Activated CD8-positive, alpha-beta memory T cell treated with anti-CD3 and anti-CD28 coated beads, Interleukin-2, amount 10 ng/mL, durations not matched to agents 7 days and 5 days (primary cell): ENCODE results near the gene FAM219B. TPM values are rescaled to one million over a fixed set of nuclear protein-coding genes. Genes with fewer than 3 reads are reported as not detected.
"Not testable (repeated sequence)": the region's sequence is repeated elsewhere in the genome, so short reads cannot be mapped to it uniquely, and the experiment has no call there.

Source experiments
- ATAC-seq: fragments of 150-1000 bp; cut with Tn5 transposase; one replicate; pipeline ENCODE4 v1.10.0; 2021; ENCODE audit warnings: moderate library complexity
- CTCF ChIA-PET: fragments of 350-600 bp; sonication (Branson Sonifier 250); formaldehyde crosslinking; loops from one replicate; lab custom pipeline; 2021; ENCODE audit warnings: antibody characterized with exemption; lab: Charles Lee
- DNase-seq: peaks from one replicate; pipeline ENCODE4 v3.0.0-alpha.2; 2020
- H3K27ac Mint-ChIP-seq: one replicate; pipeline ENCODE4 v1.8.0; 2021; ENCODE audit warnings: mild to moderate bottlenecking, mixed read lengths
- H3K27me3 Mint-ChIP-seq: one replicate; pipeline ENCODE4 v1.8.0; 2021; ENCODE audit warnings: mixed read lengths
- H3K36me3 Mint-ChIP-seq: one replicate; pipeline ENCODE4 v1.8.0; 2021; ENCODE audit warnings: mild to moderate bottlenecking, mixed read lengths
- H3K4me1 Mint-ChIP-seq: one replicate; pipeline ENCODE4 v1.8.0; 2021; ENCODE audit warnings: mixed read lengths
- H3K4me3 Mint-ChIP-seq: one replicate; pipeline ENCODE4 v1.8.0; 2021; ENCODE audit warnings: mild to moderate bottlenecking, moderate library complexity, mixed read lengths
- H3K9me3 Mint-ChIP-seq: one replicate; pipeline ENCODE4 v1.8.0; 2022; ENCODE audit warnings: low read depth, mixed read lengths
- total RNA-seq, 2 experiments: library from RNA; stranded (reverse); gene quantifications; one replicate each; pipeline ENCODE4 v1.2.3, GENCODE V29; 2021

FAM219B gene
- total RNA-seq, result 100 to 1,000 TPM in 1 of 2 experiments, 10 to 100 TPM in 1; 95.2 to 119 TPM

DNA sequence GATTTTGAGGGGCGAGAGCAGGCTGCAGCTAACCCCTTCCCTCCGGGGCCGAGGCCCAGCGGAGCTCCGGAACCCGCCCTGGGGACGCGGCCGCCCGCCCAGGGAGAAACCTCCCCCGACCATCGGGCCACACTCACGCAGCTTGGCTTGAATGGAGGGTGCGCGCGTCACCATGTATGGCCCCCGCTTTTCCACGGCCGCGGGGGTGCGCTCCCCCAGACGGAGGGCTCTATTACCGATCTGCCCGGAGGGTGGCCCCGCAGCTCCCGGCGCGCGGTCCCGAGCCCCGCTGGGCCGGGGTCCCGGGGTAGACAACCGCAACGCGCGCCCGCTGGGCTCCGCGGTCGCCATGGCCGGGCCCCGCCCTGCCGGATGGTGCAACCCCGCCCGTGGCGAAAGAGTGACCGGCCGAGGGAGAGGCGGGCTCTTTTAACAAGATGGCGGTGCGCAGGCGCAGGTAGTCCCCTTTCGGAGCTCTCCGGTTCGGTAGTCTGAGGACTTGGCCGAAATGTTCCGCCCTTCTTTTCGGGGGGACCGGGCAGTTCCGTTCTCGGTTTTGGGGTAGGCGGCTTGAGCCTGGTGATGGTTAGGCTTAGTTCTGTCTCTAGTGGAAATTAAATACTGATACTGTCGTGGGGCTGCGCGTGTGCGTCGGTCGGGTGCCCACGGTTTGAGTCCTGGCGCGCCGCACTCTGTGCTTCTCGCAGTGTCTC is at the start of gene FAM219B:
TSS of gene FAM219B (minus strand) at position 402 of the 713 bp plus-strand sequence. CDS start at position 351, 51 bp downstream.
- peak within 1 kb of the TSS; percentile 95 for H3K27ac Mint-ChIP-seq
- no peaks in the 10 kb centered on the region for H3K9me3 Mint-ChIP-seq
- H3K4me1 Mint-ChIP-seq, result peaks cover 34% of the 10 kb centered on the region
- CTCF ChIA-PET, result interaction anchor here (0.7 to 9.0 kb wide), 24 partner anchors 11 to 283 kb away, joined by 3 to 101 read pairs (median 4); partner anchors contain the start of genes RPP25 and SCAMP2
- peak within 1 kb of the TSS; percentile 93 for H3K4me3 Mint-ChIP-seq
- peaks cover 29% of the 10 kb centered on the region for H3K36me3 Mint-ChIP-seq
- no peaks in the 10 kb centered on the region for H3K27me3 Mint-ChIP-seq
- peak; percentile 93 for ATAC-seq
- peak; percentile 90 for DNase-seq

- Mint-ChIP-seq H3K9me3 (no peaks in the 10 kb centered on the region), H3K36me3 (no peaks in the 10 kb centered on the region)
Observed at GRCh38 chr15:74955796-74956647, 49.4 kb upstream of the FAM219B start.

GRCh38 chr15:74955017-74955416 is 48.4 kb upstream of the FAM219B start:
- Mint-ChIP-seq H3K4me3 (peak overlapping the region; percentile 20), H3K9me3 (no peaks in the 10 kb centered on the region), H3K4me1 (peaks cover 35% of the 10 kb centered on the region), H3K36me3 (no peaks in the 10 kb centered on the region), H3K27ac (no peak overlapping the region), H3K27me3 (peaks cover 33% of the 10 kb centered on the region)
- ATAC-seq, result no peak
- DNase-seq, result no peak
- CTCF ChIA-PET, result interaction anchor here (1.1 to 5.3 kb wide), 5 partner anchors 10 to 186 kb away, joined by 3 to 18 read pairs (median 11); no protein-coding TSS in a partner anchor

More at GRCh38 chr15:74955796-74956647, 49.4 kb upstream of the FAM219B start:
- CTCF ChIA-PET, result interaction anchor here (0.9 to 5.3 kb wide), 12 partner anchors 9 to 908 kb away, joined by 3 to 18 read pairs (median 5); partner anchors contain the start of gene FAM219B
- DNase-seq (peak; percentile 70), ATAC-seq (peak; percentile 40)
- Mint-ChIP-seq H3K4me3 (peak overlapping the region; percentile 69), H3K27me3 (peaks cover 39% of the 10 kb centered on the region), H3K27ac (no peak overlapping the region), H3K4me1 (peaks cover 40% of the 10 kb centered on the region)

DNA sequence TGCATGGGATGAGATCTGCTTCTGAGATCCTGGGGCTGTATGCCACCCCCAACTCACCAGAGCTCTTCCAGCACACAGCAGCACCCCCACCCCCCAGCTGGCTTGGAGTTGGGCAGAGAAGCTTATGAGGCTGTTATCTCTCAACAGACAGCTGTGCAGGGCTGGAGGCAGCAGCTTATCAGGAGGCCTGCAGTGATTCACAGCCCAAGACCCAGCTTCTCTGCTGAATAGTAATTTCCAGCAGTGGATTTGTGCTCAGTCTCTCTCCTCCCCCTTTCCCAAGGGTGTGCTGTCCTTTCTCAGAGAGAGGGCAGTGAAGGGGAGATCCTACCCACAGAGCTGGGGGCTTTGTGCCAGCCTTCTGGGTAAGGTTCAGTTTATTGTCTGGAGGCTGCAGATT is 47.9 kb upstream of the FAM219B start:
- no peaks in the 10 kb centered on the region for H3K9me3 Mint-ChIP-seq

GRCh38 chr15:74951006-74951405 is 44.4 kb upstream of the FAM219B start:
- H3K27ac Mint-ChIP-seq, result no peak overlapping the region
- DNase-seq, result no peak
- peaks cover 16% of the 10 kb centered on the region for H3K4me1 Mint-ChIP-seq
- H3K9me3 Mint-ChIP-seq, result no peaks in the 10 kb centered on the region
- no peak overlapping the region for H3K4me3 Mint-ChIP-seq
- H3K36me3 Mint-ChIP-seq, result no peaks in the 10 kb centered on the region
- no peak for ATAC-seq
- CTCF ChIA-PET, result interaction anchor here (0.5 to 7.9 kb wide), 42 partner anchors 9 to 572 kb away, joined by 3 to 101 read pairs (median 4); partner anchors contain the start of genes COX5A, CSK and FAM219B
- H3K27me3 Mint-ChIP-seq, result peaks cover 6% of the 10 kb centered on the region

More for the DNA sequence above, 47.9 kb upstream of the FAM219B start:
- no peak for ATAC-seq
- peaks cover 28% of the 10 kb centered on the region for H3K27me3 Mint-ChIP-seq
- CTCF ChIA-PET, result interaction anchor here (1.1 to 4.1 kb wide), 4 partner anchors 10 to 185 kb away, joined by 3 to 17 read pairs (median 7); no protein-coding TSS in a partner anchor
- no peaks in the 10 kb centered on the region for H3K36me3 Mint-ChIP-seq
- DNase-seq, result no peak
- no peak overlapping the region for H3K4me3 Mint-ChIP-seq
- peaks cover 33% of the 10 kb centered on the region for H3K4me1 Mint-ChIP-seq
- no peak overlapping the region for H3K27ac Mint-ChIP-seq

GRCh38 chr15:74950078-74950908 is 43.6 kb upstream of the FAM219B start:
- Mint-ChIP-seq H3K4me3 (no peak overlapping the region), H3K27me3 (no peaks in the 10 kb centered on the region), H3K4me1 (peaks cover 9% of the 10 kb centered on the region), H3K9me3 (no peaks in the 10 kb centered on the region), H3K27ac (no peak overlapping the region), H3K36me3 (no peaks in the 10 kb centered on the region)
- CTCF ChIA-PET, result interaction anchor here (0.5 to 7.9 kb wide), 43 partner anchors 9 to 571 kb away, joined by 3 to 101 read pairs (median 4); partner anchors contain the start of genes COX5A, CSK and FAM219B
- peak; percentile 86 for DNase-seq
- ATAC-seq, result peak; percentile 80

- DNase-seq, result peak; percentile 95
- Mint-ChIP-seq H3K27me3 (no peaks in the 10 kb centered on the region), H3K27ac (peak within 1 kb of the TSS; percentile 93), H3K4me3 (peak within 1 kb of the TSS; percentile 92), H3K36me3 (peaks cover 23% of the 10 kb centered on the region), H3K9me3 (no peaks in the 10 kb centered on the region), H3K4me1 (peaks cover 34% of the 10 kb centered on the region)
- CTCF ChIA-PET, result interaction anchor here (1.0 to 2.3 kb wide), 6 partner anchors 12 to 169 kb away, joined by 3 to 12 read pairs (median 4); partner anchors contain the start of gene RPP25
- peak; percentile 96 for ATAC-seq
Observed at GRCh38 chr15:74937590-74938371, 31.1 kb upstream of the FAM219B start, which contains the start of gene COX5A. COX5A (minus strand) TSS chr15:74938073; CDS start chr15:74938014, 59 bp downstream.

GRCh38 chr15:74937272-74937589 is 30.6 kb upstream of the FAM219B start:
- DNase-seq, result no peak
- Mint-ChIP-seq H3K36me3 (peaks cover 25% of the 10 kb centered on the region), H3K4me3 (peak overlapping the region; percentile 92), H3K27ac (peak overlapping the region; percentile 90), H3K4me1 (peaks cover 39% of the 10 kb centered on the region), H3K9me3 (no peaks in the 10 kb centered on the region), H3K27me3 (no peaks in the 10 kb centered on the region)
- no peak for ATAC-seq
- CTCF ChIA-PET, result interaction anchor here (1.0 to 2.3 kb wide), 3 partner anchors 13 to 166 kb away, joined by 4 to 12 read pairs (median 5); no protein-coding TSS in a partner anchor

DNA sequence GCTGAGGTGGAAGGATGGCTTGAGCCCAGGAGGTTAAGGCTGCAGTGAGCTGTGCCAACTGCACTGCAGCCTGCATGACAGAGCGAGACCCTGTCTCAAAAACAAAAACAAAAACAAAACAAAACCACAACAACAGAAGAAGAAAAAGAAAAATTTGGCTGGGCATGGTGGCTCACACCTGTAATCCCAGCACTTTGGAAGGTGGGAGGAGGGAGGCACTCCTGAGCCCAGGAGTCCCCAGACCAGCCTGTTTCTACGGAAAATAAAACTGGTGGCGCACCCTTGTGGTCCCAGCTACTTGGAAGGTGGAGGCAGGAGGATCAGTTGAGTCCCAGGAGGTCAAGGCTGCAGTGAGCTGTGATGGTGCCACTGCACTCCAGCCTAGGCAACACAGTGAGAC is 28.5 kb upstream of the FAM219B start:
- CTCF ChIA-PET, result interaction anchor here (0.6 to 2.7 kb wide), 4 partner anchors 29 to 395 kb away, joined by 3 to 7 read pairs (median 4); partner anchors contain the start of gene FAM219B
- not testable (repeated sequence) for ATAC-seq, H3K27me3 Mint-ChIP-seq, H3K9me3 Mint-ChIP-seq, DNase-seq
- Mint-ChIP-seq H3K4me1 (peaks cover 47% of the 10 kb centered on the region), H3K4me3 (peak overlapping the region; percentile 57), H3K36me3 (peaks cover 31% of the 10 kb centered on the region), H3K27ac (peak overlapping the region; percentile 33)

DNA sequence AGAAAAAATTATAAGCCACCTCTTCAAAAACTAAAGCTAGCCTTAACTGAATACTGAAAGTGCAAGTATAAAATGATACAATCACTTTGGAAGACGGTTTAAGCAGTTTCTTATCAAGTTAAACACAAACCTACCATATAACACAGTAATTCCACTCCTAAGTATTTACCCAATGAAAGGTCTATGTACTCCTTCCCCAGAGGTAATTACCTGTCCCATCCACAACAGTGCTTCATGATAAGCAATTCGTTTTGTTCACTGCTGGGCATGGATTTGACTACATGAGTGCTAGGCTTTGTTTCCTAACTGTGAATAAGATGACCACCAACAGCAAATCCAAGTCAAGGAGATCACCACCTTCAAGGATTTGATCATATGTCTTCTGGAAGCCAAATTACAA is 26.9 kb upstream of the FAM219B start:
- CTCF ChIA-PET, result interaction anchor here (1.3 to 2.7 kb wide), 4 partner anchors 27 to 299 kb away, joined by 4 to 7 read pairs (median 6); partner anchors contain the start of gene FAM219B
- Mint-ChIP-seq H3K36me3 (peaks cover 40% of the 10 kb centered on the region), H3K27ac (peak overlapping the region; percentile 76), H3K27me3 (no peaks in the 10 kb centered on the region), H3K4me3 (peak overlapping the region; percentile 30), H3K9me3 (no peaks in the 10 kb centered on the region), H3K4me1 (peaks cover 46% of the 10 kb centered on the region)
- no peak for ATAC-seq
- DNase-seq, result no peak

DNA sequence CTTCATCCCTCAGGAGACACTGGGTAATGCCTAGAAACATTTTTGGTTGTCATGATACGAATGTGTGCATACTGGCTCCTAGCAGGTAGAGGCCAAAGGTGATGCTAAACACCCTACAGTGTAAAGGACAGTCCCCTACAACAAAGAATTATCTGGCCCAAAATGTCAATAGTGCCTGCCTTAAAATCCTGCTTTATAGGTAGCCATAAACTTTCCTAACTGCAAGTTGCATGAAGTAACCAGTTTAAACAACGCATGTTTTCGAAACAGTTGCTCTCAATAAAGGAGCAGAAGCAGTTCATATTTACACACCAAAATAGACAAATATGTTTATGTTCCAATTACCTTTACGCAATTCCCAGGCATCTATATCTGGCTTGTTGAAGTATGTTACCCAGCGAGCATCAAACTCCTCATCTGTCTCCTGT is 22.1 kb upstream of the FAM219B start:
- no peaks in the 10 kb centered on the region for H3K27me3 Mint-ChIP-seq
- ATAC-seq (no peak), DNase-seq (no peak)
- no peak overlapping the region for H3K27ac Mint-ChIP-seq
- no peak overlapping the region for H3K4me3 Mint-ChIP-seq
- CTCF ChIA-PET, result no interaction called here
- peaks cover 22% of the 10 kb centered on the region for H3K4me1 Mint-ChIP-seq
- no peaks in the 10 kb centered on the region for H3K9me3 Mint-ChIP-seq
- peaks cover 45% of the 10 kb centered on the region for H3K36me3 Mint-ChIP-seq
